OCI-LY7 (cell line): Measurements from ENCODE around the gene WWOX. TPM values are rescaled to one million over a fixed set of nuclear protein-coding genes. Genes with fewer than 3 reads are reported as not detected.

Experiments used
- BruUV-seq: library from RNA; stranded (reverse); fragments of 400-500 nt; replicated peaks from 2 replicates; lab custom pipeline; 2021; lab: Mats Ljungman, UMichigan
- CTCF ChIA-PET: fragments of 300-600 bp; sonication (Branson Sonifier 250); formaldehyde crosslinking; loops from one replicate; lab custom pipeline; 2022; ENCODE audit warnings: antibody characterized with exemption; ENCODE audit not compliant: unreplicated experiment; lab: Charles Lee
- POLR2A ChIA-PET: fragments of 300-600 bp; sonication (Branson Sonifier 250); formaldehyde crosslinking; loops from one replicate; lab custom pipeline; 2022; ENCODE audit warnings: antibody characterized with exemption; lab: Charles Lee
- DNase-seq: peaks from one replicate; pipeline ENCODE4 v3.0.0-alpha.2; 2015; ENCODE audit warnings: low spot score
- H2AFZ ChIP-seq: fragments of 200-600 bp; sonication (generic), shearing (Covaris generic); 2 replicates; pipeline ENCODE4 v1.6.1; 2014; ENCODE audit warnings: mild to moderate bottlenecking, antibody characterized with exemption, low read length, moderate library complexity
- H3K27ac ChIP-seq: fragments of 200-600 bp; sonication (generic); 2 replicates; pipeline ENCODE4 v1.5.1; 2014; ENCODE audit warnings: mixed run types, low read depth, mild to moderate bottlenecking, moderate library complexity, low read length, inconsistent platforms; ENCODE audit not compliant: poor library complexity, severe bottlenecking
- H3K36me3 ChIP-seq: fragments of 200-600 bp; sonication (generic); 2 replicates; pipeline ENCODE4 v1.6.1; 2014; ENCODE audit warnings: mild to moderate bottlenecking, antibody characterized with exemption, low read length, moderate library complexity, mixed read lengths; ENCODE audit not compliant: insufficient read depth
- H3K4me1 ChIP-seq: fragments of 200-600 bp; sonication (generic); 2 replicates; pipeline ENCODE4 v1.5.1; 2014; ENCODE audit warnings: mild to moderate bottlenecking, low read length; ENCODE audit not compliant: insufficient read depth, poor library complexity, severe bottlenecking
- H3K4me2 ChIP-seq: fragments of 200-600 bp; sonication (generic); 2 replicates; pipeline ENCODE4 v1.6.1; 2014; ENCODE audit warnings: mild to moderate bottlenecking, low read length
- H3K4me3 ChIP-seq: fragments of 200-600 bp; sonication (generic); 2 replicates; pipeline ENCODE4 v1.5.1; 2014; ENCODE audit warnings: mild to moderate bottlenecking, low read depth, low read length; ENCODE audit not compliant: poor library complexity, severe bottlenecking
- H3K79me2 ChIP-seq: fragments of 200-600 bp; sonication (generic); 2 replicates; pipeline ENCODE4 v1.6.1; 2016; ENCODE audit warnings: low read depth, mild to moderate bottlenecking, low read length, moderate library complexity, mixed read lengths; ENCODE audit not compliant: insufficient read depth
- H3K9me2 ChIP-seq: fragments of 200-600 bp; sonication (generic); 2 replicates; pipeline ENCODE4 v1.6.1; 2016; ENCODE audit warnings: mild to moderate bottlenecking, low read length, mixed read lengths; ENCODE audit not compliant: insufficient read depth
- H3K9me3 ChIP-seq: fragments of 200-600 bp; sonication (generic); 2 replicates; pipeline ENCODE4 v1.6.1; 2014; ENCODE audit warnings: mild to moderate bottlenecking, mixed run types, low read length, mixed read lengths
- H4K20me1 ChIP-seq: fragments of 200-600 bp; sonication (generic); 2 replicates; pipeline ENCODE4 v1.6.1; 2014; ENCODE audit warnings: mild to moderate bottlenecking, antibody characterized with exemption, low read length, moderate library complexity, mixed read lengths; ENCODE audit not compliant: insufficient read depth
- CTCF ChIP-seq: fragments of 200-600 bp; sonication (generic); conservative IDR thresholded peaks from 2 replicates; pipeline ENCODE4 v1.5.1; 2014; ENCODE audit warnings: mild to moderate bottlenecking, antibody characterized with exemption, low read length, moderate library complexity, mixed read lengths
- EZH2phosphoT487 ChIP-seq: fragments of 200-600 bp; sonication (generic); IDR thresholded peaks from 2 replicates; pipeline ENCODE4 v1.6.1; 2018; ENCODE audit warnings: low read depth, borderline replicate concordance, mild to moderate bottlenecking, mixed run types, antibody characterized with exemption, low read length, moderate library complexity, mixed read lengths
- intact Hi-C: fragments of 100-400 bp; cut with micrococcal nuclease; formaldehyde crosslinking; loops from one replicate; pipeline ENCODE4 v1.10.0; 2022; ENCODE audit not compliant: unreplicated experiment
- total RNA-seq, 2 experiments: library from RNA; depleted of rRNA in 1 of 2; stranded (reverse); fragments of >200 nt in 1 of 2; shearing (Covaris generic) in 1 of 2; gene quantifications; 2 replicates each; pipeline ENCODE4 v1.2.3, GENCODE V29; 2014 to 2022

The WWOX gene
- total RNA-seq, 2 experiments from 2014 or later = 40.2 to 47.6 TPM

- TF ChIP-seq EZH2phosphoT487 (no peak), CTCF (no peak)
- no peaks in the 10 kb centered on the region for H3K9me2 ChIP-seq
Observed at GRCh38 chr16:78402833-78403232, 303.4 kb downstream of the WWOX start.

GRCh38 chr16:78405040-78405439 lies 305.6 kb downstream of the WWOX start:
- no peaks in the 10 kb centered on the region for H3K4me1 ChIP-seq
- intact Hi-C loops = no loop called here
- no peaks in the 10 kb centered on the region for H4K20me1 ChIP-seq
- H3K4me3 ChIP-seq = no peak overlapping the region
- TF ChIP-seq CTCF (no peak), EZH2phosphoT487 (no peak)
- POLR2A ChIA-PET = no interaction called here
- no peaks in the 10 kb centered on the region for H3K36me3 ChIP-seq
- H2AFZ ChIP-seq = no peak overlapping the region
- H3K9me3 ChIP-seq = no peaks in the 10 kb centered on the region
- no peak overlapping the region for H3K4me2 ChIP-seq
- no TSS peak for BruUV-seq
- H3K79me2 ChIP-seq = no peaks in the 10 kb centered on the region
- CTCF ChIA-PET = no interaction called here
- no peak overlapping the region for H3K27ac ChIP-seq
- H3K9me2 ChIP-seq = no peaks in the 10 kb centered on the region
- DNase-seq = no peak

More at GRCh38 chr16:78402833-78403232, 303.4 kb downstream of the WWOX start:
- ChIA-PET CTCF (no interaction called here), POLR2A (no interaction called here)
- no peak for DNase-seq
- BruUV-seq = no TSS peak
- H3K4me2 ChIP-seq = no peak overlapping the region
- H3K36me3 ChIP-seq = no peaks in the 10 kb centered on the region
- H3K4me1 ChIP-seq = no peaks in the 10 kb centered on the region
- H2AFZ ChIP-seq = no peak overlapping the region
- H3K27ac ChIP-seq = no peak overlapping the region
- intact Hi-C loops = no loop called here
- no peaks in the 10 kb centered on the region for H3K9me3 ChIP-seq
- H3K79me2 ChIP-seq = no peaks in the 10 kb centered on the region
- H4K20me1 ChIP-seq = no peaks in the 10 kb centered on the region
- no peak overlapping the region for H3K4me3 ChIP-seq

- BruUV-seq = no TSS peak
Observed at GRCh38 chr16:78405833-78406232, 306.4 kb downstream of the WWOX start.

More at GRCh38 chr16:78405833-78406232, 306.4 kb downstream of the WWOX start:
- Histone ChIP-seq H3K9me3 (no peaks in the 10 kb centered on the region), H3K36me3 (no peaks in the 10 kb centered on the region), H3K79me2 (no peaks in the 10 kb centered on the region), H3K4me1 (no peaks in the 10 kb centered on the region), H2AFZ (no peak overlapping the region), H3K4me2 (no peak overlapping the region), H3K27ac (no peak overlapping the region), H3K4me3 (no peak overlapping the region), H3K9me2 (no peaks in the 10 kb centered on the region), H4K20me1 (no peaks in the 10 kb centered on the region)
- no peak for DNase-seq
- intact Hi-C loops = no loop called here
- POLR2A ChIA-PET = no interaction called here
- CTCF ChIA-PET = no interaction called here
- TF ChIP-seq CTCF (no peak), EZH2phosphoT487 (no peak)
